Thyroid gland (tissue), 4 donors: ENCODE measurements around the gene STIM2.

Experiments
- CTCF ChIP-seq, 6 experiments: fragments of 200-600 bp in 3 of 6; fragments of 450-650 bp in 3 of 6; sonication (generic) in 3 of 6; IDR thresholded peaks; one replicate each; pipeline ENCODE4 v1.5.1; 2016 to 2019; ENCODE audit warnings: antibody characterized with exemption in 6 of 6, mild to moderate bottlenecking in 2 of 6, inconsistent platforms in 1 of 6, moderate library complexity in 1 of 6
- POLR2A ChIP-seq, 2 donors: fragments of 450-650 bp; IDR thresholded peaks; one replicate each; pipeline ENCODE4 v1.6.1; 2017; ENCODE audit warnings: antibody characterized with exemption in 2 of 2, mild to moderate bottlenecking in 2 of 2, moderate library complexity in 1 of 2

- TF ChIP-seq CTCF (IDR thresholded peaks at IDR 0.05) (no peak), POLR2A (IDR thresholded peaks at IDR 0.05) (no peak)
Measured at GRCh38 chr4:26862381-26862915, 1.8 kb downstream of the STIM2 start.
